ENCODE measurements around the gene IBA57.
A peak's percentile ranks its signal among the peaks of the same experiment; 100 is the strongest.
"Not testable (repeated sequence)": the region's sequence is repeated elsewhere in the genome, so short reads cannot be mapped to it uniquely, and the experiment has no call there.

The IBA57 gene

DNA sequence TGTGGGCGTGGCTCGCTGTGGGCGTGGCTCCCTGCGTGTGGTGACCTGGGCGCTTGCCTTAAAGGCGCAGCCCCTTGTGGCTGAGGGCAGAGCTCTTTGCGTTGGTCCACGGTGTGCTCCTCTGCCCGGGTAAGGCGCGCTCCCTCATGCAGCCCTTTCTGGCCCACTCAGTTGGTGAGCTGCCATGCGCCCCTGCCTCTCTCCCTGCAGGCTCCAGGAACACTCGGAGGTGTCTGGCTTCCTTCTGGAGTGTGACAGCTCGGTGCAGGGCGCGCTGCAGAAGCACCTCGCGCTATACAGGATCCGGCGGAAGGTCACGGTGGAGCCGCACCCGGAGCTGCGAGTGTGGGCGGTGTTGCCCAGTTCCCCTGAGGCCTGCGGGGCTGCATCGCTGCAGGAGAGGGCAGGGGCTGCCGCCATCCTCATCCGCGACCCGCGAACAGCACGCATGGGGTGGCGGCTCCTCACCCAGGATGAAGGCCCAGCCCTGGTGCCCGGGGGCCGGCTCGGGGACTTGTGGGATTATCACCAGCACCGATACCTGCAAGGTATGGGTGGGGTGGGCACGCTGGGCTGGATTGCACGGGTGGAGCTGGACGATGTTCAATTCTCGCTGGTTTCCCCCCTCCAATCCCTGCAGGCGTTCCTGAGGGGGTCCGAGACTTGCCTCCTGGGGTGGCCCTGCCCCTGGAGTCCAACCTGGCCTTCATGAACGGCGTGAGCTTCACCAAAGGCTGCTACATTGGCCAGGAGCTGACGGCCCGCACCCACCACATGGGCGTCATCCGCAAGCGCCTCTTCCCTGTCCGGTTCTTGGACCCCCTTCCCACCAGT, 9.1 kb downstream of the IBA57 start:
- DNase-seq: no peak

DNA sequence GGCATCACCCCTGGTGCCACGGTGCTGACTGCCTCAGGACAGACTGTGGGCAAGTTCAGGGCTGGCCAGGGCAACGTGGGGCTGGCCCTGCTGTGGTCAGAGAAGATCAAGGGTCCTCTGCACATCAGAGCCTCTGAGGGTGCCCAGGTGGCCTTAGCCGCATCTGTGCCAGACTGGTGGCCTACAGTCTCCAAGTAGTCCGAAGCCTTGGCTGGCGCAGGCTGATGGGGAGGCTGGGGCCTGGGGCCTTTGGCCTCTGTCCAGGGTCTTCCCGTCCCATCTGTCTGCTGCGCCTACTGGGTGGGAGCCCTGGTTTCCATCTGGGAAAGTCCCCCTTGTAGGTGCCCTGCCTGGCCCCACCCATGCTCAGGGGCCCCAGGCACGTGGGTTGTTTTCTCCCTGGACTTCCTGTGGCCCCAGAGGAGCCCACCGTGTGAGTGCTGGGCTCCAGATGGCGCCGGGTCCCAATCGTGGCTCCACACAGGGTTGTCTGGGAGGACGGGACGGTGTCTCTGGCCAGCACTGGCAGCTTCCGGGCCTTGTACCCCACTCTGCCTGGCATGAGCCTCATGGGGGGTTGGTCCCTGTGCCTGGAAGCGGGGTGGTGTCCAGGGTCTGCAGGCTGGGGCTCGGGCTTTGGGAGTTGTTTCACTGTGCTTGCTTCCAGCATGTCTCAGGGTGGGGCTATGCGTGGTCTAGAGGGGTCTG, 9.9 kb downstream of the IBA57 start:
- no peak for DNase-seq

DNA sequence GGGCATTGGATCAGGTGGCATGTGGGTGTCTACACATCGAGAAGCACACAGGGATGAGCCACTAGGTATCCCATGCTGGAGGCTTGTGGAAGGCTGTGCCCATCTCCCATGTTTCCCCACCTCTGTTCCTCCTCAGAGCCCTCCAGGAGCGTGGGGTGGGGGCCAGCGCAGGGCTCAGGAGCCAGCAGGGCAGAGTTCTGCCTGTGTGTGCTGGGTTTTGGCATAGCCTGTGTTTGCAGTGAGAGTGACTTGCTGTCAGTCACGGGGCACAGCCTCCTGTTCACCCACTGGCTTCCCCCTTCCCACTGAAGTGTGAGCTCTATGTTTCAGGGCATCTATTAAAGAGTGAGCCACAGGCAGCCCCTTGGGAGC, 10.4 kb downstream of the IBA57 start:
- DNase-seq: no peak

GRCh38 chr1:228176461-228177182, 11.0 kb downstream of the IBA57 start:
- DNase-seq: no peak

DNA sequence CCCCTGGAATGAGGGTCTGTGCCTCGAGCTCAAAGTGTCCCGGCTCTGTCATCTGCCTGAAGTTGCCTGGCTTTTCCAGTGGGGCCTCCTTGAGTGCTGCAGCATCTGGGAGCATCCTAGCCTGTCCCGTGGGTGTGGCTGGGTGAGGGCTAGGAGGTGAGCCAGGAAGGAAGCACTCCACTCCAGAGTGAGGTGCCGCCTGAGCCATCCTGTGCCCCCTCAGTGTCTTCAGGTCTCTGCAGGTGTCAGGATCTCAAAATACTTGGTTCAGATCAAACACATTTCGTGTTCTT, 11.5 kb downstream of the IBA57 start:
- DNase-seq: no peak

DNA sequence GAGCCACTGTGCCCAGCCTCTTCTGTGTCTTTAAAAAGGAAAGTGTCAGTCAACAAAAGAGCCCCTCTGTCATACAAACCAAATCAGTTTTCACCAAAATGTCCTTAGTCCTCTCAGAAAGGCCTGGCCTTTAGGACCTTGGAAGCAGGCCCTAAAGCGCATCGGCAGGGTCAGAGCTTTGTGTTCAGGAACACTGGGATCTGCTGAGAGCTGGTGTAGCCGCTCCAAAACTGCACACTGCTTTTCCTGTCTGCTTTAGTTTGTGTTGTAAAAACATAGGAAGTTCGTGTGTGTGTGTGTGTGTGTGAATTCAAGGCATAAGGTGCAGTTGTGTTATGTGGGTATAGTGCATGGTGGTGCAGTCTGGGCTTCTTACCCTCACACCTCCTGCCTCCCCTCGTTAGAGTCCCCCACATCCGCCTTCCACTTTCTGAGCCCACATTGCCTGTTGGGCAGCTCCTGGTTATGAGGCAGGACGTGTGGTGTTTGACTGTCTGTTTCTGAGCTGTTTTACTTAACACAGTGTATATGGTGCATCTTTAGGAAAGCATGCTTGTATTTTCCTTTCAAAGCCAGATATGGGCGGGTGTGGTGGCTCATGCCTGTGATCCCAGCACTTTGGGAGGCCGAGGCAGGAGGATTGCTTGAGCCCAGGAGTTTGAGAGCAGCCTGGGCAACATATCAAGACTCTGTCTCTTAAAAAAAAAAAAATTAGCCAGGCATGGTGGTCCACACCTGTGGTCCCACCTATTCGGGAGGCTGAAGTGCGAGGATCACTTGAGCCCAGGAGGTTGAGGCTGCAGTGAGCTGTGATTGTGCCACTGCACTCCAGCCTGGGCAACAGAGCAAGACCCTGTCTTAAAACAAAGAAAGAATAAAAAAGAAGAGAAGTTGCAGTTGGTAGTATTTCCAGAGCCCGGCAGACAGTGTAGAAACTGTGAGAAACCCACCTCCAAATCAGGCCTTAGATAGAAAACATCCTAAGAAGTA, 12.4 kb downstream of the IBA57 start:
- no peak for DNase-seq

DNA sequence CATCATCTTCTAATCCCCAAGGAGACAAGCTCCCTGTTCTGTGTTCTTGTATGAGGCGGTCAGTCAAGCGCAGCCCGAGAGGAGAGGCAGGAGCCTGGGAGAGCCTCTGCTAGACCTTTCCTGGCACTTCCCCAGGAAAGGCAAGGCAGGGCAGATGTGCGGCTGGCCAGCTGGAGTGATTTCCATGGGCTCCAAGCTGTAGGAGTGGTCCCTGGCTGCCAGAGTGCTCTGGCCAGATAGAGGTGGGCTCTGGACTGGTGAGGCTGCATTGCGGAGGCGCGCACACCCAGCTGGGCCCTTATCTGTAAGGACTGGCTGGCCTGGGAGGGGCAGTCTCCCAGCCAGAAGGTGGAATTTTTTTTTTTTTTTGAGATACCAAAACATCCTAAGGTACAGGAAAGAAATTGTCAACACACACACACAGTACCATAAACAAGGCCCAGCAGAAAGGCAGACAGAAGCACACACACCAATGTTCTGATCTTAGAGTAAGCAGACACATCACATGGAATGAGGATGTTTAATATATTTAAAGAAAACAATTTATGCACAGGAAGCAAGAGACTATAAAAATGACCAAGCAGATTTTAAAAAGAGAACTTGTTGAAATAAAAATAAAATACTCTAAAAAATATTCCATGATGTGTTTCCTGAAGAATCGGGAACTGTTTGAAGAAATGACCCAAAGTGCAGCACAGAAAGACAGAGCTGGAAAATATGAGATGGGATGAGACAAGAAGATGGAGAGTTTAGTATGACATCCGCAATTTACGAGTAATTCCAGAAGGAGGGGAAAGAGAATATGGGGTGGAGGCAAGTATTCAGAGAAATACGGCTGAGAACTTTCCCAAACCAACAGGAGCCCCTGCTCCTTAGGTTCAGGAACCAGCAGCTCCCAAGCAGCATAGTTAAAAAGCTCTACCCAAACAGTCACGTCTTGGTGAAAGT, 13.4 kb downstream of the IBA57 start:
- no peak for DNase-seq

GRCh38 chr1:228180271-228180958, 14.8 kb downstream of the IBA57 start:
- DNase-seq: no peak

DNA sequence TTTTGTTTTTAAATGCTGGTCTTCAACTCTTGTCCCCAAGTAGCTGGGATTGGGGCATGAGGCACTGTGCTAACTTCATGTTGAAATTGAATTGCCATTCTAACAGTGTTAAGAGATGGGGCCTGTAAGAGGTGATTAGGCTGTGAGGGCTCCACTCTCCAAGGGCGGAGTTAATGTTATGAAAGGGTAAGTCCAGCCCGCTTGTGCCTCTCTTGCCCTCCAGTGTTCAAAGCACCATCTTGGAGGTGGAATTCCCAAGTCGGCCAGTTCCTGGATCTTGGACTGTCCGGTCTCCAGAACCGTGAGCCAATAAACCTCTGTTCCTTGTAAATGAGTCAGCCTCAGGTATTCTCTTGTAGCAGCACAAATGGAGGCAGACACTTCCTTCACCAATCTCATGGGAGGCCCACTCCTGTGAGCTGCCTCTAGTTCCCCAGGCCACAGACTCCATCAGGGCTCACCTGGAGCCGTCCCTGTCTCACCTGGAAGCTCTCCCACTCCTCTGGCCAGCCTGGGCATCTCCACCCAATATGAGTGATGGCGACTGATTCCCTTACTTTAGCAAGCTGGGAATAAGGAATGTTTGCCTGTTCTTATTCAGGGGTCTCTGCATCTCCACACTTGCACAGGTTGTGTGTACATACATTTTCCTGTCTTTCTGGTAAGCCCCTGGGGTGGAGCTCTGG, 15.5 kb downstream of the IBA57 start:
- no peak for DNase-seq

DNA sequence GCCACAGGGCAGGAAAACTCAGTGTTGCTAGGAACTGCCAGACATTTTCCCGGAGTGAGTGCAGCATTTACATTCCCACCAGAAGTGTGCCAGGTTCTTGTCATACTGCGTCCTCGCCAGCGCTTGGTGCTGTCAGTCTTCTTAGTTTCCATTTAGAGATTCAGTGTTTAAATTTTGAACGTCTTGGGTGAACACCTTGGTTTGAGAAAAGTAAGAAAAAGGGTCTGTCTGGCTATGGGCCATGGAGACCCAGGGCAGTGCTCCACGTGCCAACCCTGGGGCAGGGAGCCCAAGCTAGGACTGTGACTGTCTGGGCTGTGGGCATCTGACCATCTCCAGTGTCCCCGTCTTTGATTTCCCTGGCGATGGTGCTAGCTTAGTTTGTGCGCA, 16.0 kb downstream of the IBA57 start:
- DNase-seq: no peak

GRCh38 chr1:228182296-228183030, 16.9 kb downstream of the IBA57 start:
- DNase-seq: no peak

- DNase-seq: no peak
These were observed 18.5 kb downstream of the IBA57 start for GRCh38 chr1:228184152-228184551.

DNA sequence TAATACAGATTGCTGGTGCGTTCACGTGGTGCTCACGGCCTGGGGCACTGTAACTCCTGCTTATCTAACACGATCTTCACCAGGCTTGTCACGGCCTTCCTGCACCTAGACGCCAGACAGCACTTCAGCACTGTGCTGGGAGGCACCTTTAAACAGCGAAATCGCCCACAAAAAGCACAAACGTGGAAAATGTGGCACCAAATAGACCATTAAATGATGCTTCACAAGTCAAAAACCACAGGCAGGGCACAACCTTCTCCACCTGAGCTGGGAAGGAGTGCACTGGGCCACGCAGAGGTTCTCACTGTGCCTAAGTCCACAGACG, 20.0 kb downstream of the IBA57 start:
- peak; percentile 59 for DNase-seq

DNA sequence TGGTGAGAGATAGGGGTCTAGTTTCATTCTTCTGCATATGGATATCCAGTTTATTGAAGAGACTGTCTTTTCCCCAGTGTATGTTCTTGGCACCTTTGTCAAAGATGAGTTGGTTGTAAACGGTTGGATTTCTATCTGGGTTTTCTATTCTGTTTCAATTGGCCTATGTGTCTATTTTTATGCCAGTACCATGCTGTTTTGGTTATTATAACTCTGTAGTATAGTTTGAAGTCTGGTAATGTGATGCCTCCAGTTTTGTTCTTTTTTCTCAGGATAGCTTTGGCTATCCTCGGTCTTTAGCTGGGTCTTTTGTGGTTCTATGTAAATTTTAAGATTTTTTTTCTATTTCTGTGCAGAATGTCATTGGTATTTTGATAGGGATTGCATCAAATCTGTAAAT, 22.6 kb downstream of the IBA57 start:
- not testable (repeated sequence) for DNase-seq

DNA sequence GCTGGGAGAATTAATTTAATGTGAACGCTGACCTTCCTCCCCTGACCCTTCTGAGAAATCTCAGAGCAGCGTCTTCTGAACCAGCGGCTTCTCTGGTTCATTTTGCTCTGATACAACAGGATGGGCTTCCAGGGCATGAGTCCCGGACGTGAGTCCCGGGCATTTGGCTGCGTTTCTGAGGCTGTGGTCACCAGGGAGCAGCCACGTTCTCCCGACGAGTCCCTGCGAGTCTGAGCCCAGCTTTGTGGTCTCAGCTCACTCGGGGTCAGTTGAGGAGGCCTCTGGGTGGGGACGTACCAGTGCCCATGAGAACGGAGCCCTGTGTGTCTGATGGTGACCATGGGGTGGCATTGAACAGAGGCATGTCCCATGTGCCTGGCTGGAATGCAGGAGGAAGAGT, 24.6 kb downstream of the IBA57 start:
- no peak for DNase-seq

DNA sequence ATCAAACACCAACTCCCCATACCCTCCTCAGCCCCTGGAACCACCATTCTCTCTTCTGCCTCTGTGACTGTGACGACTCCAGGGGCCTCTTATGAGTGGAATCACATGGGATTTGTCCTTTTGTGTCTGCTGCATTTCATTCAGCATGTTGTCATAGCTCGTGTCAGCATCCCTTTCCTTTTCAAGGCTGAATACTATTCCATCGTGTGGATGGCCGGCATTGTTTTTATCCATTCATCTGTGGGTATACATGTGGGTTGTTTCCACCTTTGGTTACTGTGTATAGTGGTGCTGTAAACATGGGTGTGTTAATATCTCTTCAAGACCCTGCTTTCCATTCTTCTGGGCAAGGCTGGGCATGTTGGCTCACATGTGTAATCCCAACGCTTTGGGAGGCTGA, 25.2 kb downstream of the IBA57 start:
- DNase-seq: no peak

DNA sequence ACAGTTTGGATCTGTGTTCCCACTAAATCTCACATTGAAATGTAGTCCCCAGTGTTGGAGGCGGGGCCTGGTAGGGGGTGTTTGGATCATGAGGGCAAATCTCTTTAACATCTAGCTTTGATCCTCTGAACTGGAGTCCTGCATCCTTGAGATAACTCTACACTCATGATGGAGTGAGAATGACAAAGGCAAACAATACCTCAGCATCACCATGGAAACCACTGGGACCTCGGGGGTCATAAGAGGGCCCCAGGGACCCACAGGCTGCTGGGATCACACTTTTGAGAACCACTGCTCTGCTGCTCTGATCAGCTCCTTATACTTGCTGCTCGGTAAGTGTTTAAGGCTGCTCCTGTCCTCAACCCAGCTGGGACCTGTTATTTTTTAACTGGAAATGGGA, 28.8 kb downstream of the IBA57 start:
- no peak for DNase-seq

GRCh38 chr1:228194921-228195812, 29.6 kb downstream of the IBA57 start:
- DNase-seq: no peak
